Hepatocyte (in vitro differentiated cells): ENCODE results near the gene AP2A2. TPM values are rescaled to one million over a fixed set of nuclear protein-coding genes. Genes with fewer than 3 reads are reported as not detected.

Source experiments
- DNase-seq: peaks from one replicate; pipeline ENCODE4 v3.0.0-alpha.2; 2016; ENCODE audit warnings: low spot score
- H2AFZ ChIP-seq: fragments of 200-600 bp; sonication (generic); 2 replicates; pipeline ENCODE4 v1.6.0; 2016; ENCODE audit warnings: antibody characterized with exemption, mild to moderate bottlenecking
- H3K27ac ChIP-seq: fragments of 200-600 bp; sonication (generic); 2 replicates; pipeline ENCODE4 v1.5.1; 2016; ENCODE audit warnings: mild to moderate bottlenecking
- H3K27me3 ChIP-seq: fragments of 200-600 bp; sonication (generic); 2 replicates; pipeline ENCODE4 v1.6.1; 2016
- H3K36me3 ChIP-seq: fragments of 200-600 bp; sonication (generic); replicated peaks from 2 replicates; pipeline ENCODE4 v1.5.1; 2016; ENCODE audit warnings: low read depth; ENCODE audit not compliant: insufficient read depth
- H3K4me1 ChIP-seq: fragments of 200-600 bp; sonication (generic); 2 replicates; pipeline ENCODE4 v1.5.1; 2016; ENCODE audit warnings: mild to moderate bottlenecking, moderate library complexity; ENCODE audit not compliant: insufficient read depth
- H3K4me2 ChIP-seq: fragments of 200-600 bp; sonication (generic); 2 replicates; pipeline ENCODE4 v1.6.0; 2016
- H3K4me3 ChIP-seq: fragments of 200-600 bp; sonication (generic); 2 replicates; pipeline ENCODE4 v1.5.1; 2016; ENCODE audit warnings: mild to moderate bottlenecking
- H3K79me2 ChIP-seq: fragments of 200-600 bp; sonication (generic); 2 replicates; pipeline ENCODE4 v1.6.0; 2017; ENCODE audit warnings: mild to moderate bottlenecking
- H3K9me2 ChIP-seq: fragments of 200-600 bp; sonication (generic); replicated peaks from 2 replicates; pipeline ENCODE4 v1.6.0; 2017; ENCODE audit warnings: mild to moderate bottlenecking; ENCODE audit not compliant: insufficient read depth
- H3K9me3 ChIP-seq: fragments of 200-600 bp; sonication (generic); 2 replicates; pipeline ENCODE4 v1.5.1; 2016; ENCODE audit warnings: low read depth, mild to moderate bottlenecking
- H4K20me1 ChIP-seq: fragments of 200-600 bp; sonication (generic); 2 replicates; pipeline ENCODE4 v1.6.0; 2016; ENCODE audit warnings: mild to moderate bottlenecking; ENCODE audit not compliant: insufficient read depth, poor library complexity, severe bottlenecking
- EZH2 ChIP-seq: fragments of 200-600 bp; sonication (generic); IDR thresholded peaks from 2 replicates; pipeline ENCODE4 v1.6.1; 2016; ENCODE audit warnings: antibody characterized with exemption, mild to moderate bottlenecking, borderline replicate concordance
- EZH2phosphoT487 ChIP-seq: fragments of 200-600 bp; sonication (generic); IDR thresholded peaks from one replicate; pipeline ENCODE4 v1.6.1; 2018; ENCODE audit warnings: antibody characterized with exemption, mild to moderate bottlenecking, low read depth, moderate library complexity; ENCODE audit not compliant: unreplicated experiment, severe bottlenecking
- WGBS: methylation state at CpG from one replicate; pipeline ENCODE4 v1.1.6; 2016; ENCODE audit warnings: low lambda C conversion rate; ENCODE audit errors: missing lambda C conversion rate; 5-methylcytosine and 5-hydroxymethylcytosine counted together
- polyA plus RNA-seq: library from polyadenylated mRNA; unstranded; fragments of >200 nt; fragmentation: Nextera tagmentation; extraction: Ambion mirVana; gene quantifications from 2 replicates; pipeline ENCODE4 v1.2.1, GENCODE V29; 2016
- total RNA-seq: library from RNA; depleted of rRNA; stranded (reverse); fragments of >200 nt; gene quantifications from 2 replicates; pipeline ENCODE4 v1.2.3, GENCODE V29; 2014
- TF ChIP-seq, protein P1 (sequence below): fragments of 200-600 bp; sonication (generic); IDR thresholded peaks from 2 replicates; pipeline ENCODE4 v1.5.1; 2016; ENCODE audit warnings: antibody characterized with exemption, mild to moderate bottlenecking; ENCODE audit not compliant: poor library complexity

The AP2A2 gene
- total and polyA plus RNA-seq, 2 experiments from 2014 or later, result 49.7 to 68.0 TPM

- DNase-seq, result no peak
- no peaks in the 10 kb centered on the region for H3K79me2 ChIP-seq
- H3K4me3 ChIP-seq, result no peak overlapping the region
- 76% methylated on average over 14 of the region's 15 CpGs for WGBS
- H4K20me1 ChIP-seq, result no peaks in the 10 kb centered on the region
- H3K36me3 ChIP-seq, result no peaks in the 10 kb centered on the region
- H3K4me1 ChIP-seq, result no peaks in the 10 kb centered on the region
- H3K9me2 ChIP-seq, result no peaks in the 10 kb centered on the region
- no peak overlapping the region for H3K27ac ChIP-seq
- TF ChIP-seq EZH2phosphoT487 (no peak), EZH2 (no peak)
- TF ChIP-seq, protein P1, sequence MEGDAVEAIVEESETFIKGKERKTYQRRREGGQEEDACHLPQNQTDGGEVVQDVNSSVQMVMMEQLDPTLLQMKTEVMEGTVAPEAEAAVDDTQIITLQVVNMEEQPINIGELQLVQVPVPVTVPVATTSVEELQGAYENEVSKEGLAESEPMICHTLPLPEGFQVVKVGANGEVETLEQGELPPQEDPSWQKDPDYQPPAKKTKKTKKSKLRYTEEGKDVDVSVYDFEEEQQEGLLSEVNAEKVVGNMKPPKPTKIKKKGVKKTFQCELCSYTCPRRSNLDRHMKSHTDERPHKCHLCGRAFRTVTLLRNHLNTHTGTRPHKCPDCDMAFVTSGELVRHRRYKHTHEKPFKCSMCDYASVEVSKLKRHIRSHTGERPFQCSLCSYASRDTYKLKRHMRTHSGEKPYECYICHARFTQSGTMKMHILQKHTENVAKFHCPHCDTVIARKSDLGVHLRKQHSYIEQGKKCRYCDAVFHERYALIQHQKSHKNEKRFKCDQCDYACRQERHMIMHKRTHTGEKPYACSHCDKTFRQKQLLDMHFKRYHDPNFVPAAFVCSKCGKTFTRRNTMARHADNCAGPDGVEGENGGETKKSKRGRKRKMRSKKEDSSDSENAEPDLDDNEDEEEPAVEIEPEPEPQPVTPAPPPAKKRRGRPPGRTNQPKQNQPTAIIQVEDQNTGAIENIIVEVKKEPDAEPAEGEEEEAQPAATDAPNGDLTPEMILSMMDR, result peak; percentile 40
- H2AFZ ChIP-seq, result no peak overlapping the region
- no peaks in the 10 kb centered on the region for H3K27me3 ChIP-seq
- no peak overlapping the region for H3K4me2 ChIP-seq
- no peaks in the 10 kb centered on the region for H3K9me3 ChIP-seq
These were observed 50.2 kb downstream of the AP2A2 start for GRCh38 chr11:975827-976226.

- H3K36me3 ChIP-seq, result no peaks in the 10 kb centered on the region
- no peaks in the 10 kb centered on the region for H3K79me2 ChIP-seq
- H2AFZ ChIP-seq, result no peak overlapping the region
- H3K4me3 ChIP-seq, result no peak overlapping the region
- H3K27me3 ChIP-seq, result no peaks in the 10 kb centered on the region
- no peaks in the 10 kb centered on the region for H3K9me2 ChIP-seq
- 88% methylated on average over 26 of the region's 26 CpGs for WGBS
- no peak overlapping the region for H3K27ac ChIP-seq
- H3K4me2 ChIP-seq, result no peak overlapping the region
- H4K20me1 ChIP-seq, result no peaks in the 10 kb centered on the region
- H3K9me3 ChIP-seq, result no peaks in the 10 kb centered on the region
- no peaks in the 10 kb centered on the region for H3K4me1 ChIP-seq
- no peak for DNase-seq
- no peak for TF ChIP-seq EZH2
- TF ChIP-seq, protein P1, result no peak
- no peak for TF ChIP-seq EZH2phosphoT487
These were observed 50.9 kb downstream of the AP2A2 start for GRCh38 chr11:976431-977160.

DNA sequence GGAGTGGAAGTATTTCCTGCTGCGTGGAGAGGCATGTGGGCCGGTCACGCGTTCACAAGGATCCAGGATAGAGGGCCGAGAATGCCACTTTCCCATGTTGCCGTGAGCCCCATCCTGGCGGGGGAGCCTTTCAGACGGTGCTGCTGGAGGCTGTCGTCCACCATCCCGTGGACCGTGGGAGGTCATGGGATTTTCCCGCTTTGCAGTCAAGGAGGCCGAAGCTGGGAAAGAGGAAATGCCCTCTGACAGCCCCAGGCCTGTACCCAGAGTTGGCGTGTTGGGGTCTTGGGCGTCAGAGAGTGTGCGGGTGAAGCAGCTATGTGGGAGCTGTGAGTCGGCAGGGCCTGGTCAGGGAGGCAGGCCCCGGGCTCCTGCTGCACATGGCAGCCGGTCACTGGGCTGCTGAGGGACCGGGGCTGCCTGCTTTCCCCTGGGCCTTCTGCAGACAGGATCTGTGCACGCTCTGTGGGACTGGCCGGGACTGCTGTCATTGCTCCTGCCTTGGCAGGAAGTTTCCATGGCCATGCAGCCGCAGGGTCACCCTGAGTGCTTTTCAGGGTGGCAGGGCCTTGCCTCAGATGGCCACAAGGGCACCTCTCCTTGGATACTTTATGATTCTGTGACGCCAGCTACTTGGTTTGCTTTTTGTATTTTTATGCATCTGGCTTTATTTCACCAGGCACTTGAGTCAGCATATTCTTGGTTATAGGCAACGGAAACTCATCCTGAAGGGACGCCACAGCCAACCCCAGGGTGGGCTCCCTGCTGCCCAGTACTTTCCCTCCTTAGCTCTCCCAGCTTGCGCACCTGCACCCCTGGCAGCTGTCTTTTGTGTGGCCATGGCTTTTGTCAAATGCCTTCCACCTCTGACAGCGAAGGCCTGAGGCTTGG lies 52.4 kb downstream of the AP2A2 start:
- Histone ChIP-seq H3K79me2 (no peaks in the 10 kb centered on the region), H3K9me3 (no peaks in the 10 kb centered on the region), H3K27ac (no peak overlapping the region), H3K4me2 (no peak overlapping the region), H3K4me3 (no peak overlapping the region), H4K20me1 (no peaks in the 10 kb centered on the region), H3K36me3 (no peaks in the 10 kb centered on the region), H2AFZ (no peak overlapping the region), H3K9me2 (no peaks in the 10 kb centered on the region), H3K27me3 (no peaks in the 10 kb centered on the region), H3K4me1 (no peaks in the 10 kb centered on the region)
- 95% methylated on average over 28 of the region's 28 CpGs for WGBS
- TF ChIP-seq EZH2 (no peak), EZH2phosphoT487 (no peak)
- TF ChIP-seq, protein P1, result no peak
- no peak for DNase-seq
